HG03135 (cell line): ENCODE measurements around the gene RAP1A.

Source experiments
- ATAC-seq: cut with Tn5 transposase; IDR thresholded peaks from one replicate; pipeline ENCODE4 v1.9.1; 2021; ENCODE audit warnings: mild to moderate bottlenecking, moderate library complexity; ENCODE audit not compliant: unreplicated experiment

Gene RAP1A

DNA sequence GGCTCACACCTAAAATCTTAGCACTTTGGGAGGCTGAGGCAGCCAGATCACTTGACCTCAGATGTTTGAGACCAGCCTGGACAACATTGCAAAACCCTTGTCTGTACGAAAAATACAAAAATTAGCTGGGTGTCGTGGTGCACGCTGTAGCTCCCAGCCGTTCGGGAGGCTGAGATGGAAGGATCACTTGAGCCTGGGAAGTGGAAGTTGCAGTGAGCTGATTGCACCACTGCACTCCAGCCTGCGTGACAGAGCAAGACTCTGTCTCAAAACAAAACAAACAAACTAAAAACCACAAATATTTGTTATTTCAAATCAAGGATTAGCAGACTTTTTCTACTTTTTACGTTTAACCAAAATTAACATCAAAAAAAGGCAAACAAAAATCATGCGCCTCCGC, 88.3 kb downstream of the RAP1A start:
- no peak for ATAC-seq

DNA sequence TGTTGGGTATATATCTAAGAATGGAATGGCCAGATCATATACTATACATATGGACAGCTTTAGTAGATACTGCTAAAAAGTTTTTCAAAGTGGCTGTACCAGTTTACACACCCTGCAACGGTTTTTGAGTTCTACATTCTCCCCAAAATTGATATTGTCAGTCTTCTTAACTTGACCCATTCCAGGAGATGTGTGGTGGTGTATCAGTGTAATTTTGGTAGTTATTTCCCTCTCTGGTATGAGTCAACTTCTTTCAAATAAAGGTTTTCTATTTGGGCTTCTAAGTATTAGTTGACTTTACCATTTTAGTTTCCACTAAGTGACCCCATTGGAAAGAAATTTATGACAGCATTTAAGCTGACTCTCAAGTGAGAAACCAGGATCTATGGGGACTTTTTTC, 90.4 kb downstream of the RAP1A start:
- no peak for ATAC-seq

DNA sequence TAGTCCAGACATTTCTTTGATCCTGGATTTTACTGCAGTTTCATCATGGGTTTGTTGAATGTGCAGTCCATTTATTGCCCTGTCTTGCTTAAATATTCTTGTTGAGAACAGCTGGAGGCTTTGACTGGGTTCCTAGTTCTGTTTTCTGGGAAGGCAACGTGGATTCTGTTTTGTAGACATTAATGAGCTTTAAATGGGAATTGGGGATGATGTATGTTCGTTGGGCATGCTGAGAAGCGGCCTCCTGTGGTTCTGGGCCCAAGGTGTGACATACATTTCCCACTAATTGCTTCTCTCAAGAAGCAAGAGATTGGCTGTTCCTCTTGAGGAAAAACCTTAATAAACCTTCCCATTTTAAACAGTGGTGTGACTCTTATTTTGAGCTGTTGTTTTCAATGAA, 96.7 kb downstream of the RAP1A start:
- ATAC-seq, result no peak

DNA sequence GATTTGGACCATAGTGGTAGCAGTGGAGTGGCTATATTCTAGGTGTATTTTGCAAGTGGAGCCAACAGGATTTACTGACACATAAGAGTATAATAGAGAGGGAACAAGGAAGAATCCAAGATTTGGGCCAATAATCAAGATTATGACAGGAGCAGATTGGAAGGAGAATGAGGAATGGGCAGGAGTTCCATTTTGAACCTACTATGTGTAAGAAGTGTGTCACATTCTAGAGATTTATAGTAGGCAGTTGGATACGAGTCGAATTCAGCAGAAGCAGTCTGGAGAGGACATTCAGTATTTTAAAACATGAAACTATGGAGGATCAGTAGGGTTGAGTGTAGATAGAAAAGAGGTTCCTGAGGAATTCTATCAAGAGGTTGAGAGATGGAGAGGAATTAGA, 97.9 kb downstream of the RAP1A start:
- ATAC-seq, result no peak

DNA sequence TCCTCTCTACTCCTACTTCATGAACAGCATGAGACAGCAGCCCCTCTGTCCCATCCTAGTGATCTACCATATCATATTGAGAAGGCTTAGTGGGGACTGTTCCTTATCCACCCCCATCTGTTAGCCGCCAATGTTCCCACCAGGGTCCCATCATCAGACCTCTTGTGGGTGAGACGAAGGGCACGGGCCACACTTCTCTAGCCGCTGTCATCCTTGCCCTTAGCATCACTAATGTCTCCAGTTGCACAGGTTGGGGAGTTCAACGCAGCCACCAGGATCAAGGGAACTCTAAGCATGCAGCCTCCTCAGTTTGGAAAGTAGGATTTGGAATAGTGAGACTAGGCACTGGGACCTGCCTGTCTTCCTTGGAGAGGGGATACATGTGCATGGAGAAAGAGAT, 99.5 kb downstream of the RAP1A start:
- ATAC-seq, result no peak

DNA sequence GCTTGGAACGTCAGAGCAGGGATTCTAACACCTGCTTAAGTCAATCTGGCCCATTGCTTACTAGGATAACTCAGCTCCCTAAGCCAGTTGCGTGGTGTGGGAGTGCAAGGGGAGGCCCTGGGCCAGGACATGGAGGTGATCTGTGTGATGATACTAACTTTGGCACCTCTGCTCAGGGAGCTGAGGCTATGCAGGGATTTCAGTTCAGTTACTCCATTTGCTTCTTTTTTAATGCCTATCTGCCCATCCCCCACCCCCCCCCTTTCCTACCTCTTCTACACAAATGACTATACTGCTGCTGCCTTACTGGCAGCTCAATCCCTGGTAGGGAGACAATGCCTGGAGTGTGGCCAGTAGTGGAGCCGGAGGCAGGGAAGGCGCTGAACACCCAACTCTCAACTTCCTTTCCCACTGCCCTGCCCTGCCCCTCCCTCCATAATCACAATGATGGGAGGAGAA, 100.1 kb downstream of the RAP1A start:
- no peak for ATAC-seq

DNA sequence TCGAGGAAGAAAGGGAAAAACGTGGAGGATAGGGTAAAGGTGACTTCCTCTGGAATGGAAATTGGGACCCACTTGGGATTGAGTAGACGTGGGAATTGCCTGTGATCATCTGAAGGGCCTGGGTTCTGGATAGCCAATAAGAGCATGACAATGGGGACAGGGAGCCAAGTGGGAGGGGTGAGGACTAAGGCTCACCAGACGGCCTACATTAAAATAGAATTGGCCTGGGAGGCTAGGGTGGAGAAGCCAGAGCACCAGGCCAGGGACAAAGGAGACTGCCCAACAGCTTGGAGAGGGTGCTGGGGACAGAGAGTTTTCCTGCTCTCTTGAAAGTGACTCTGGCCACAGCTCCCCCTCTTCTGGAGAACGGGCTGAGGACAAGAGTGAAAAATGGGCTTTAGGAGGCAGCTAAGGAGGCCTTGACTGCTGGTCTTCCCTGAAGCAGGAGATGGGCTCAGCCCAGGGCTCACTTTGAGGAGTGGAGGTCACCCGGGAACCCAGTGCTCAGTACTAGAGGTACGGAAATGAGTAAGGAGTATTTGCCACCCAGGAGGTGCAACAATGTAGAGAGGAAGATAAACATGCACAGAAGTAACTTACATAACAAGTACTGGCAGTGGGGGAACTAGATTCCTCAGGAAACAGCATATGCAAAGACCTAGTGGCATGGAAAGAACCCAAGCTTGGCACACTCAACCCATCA, 100.8 kb downstream of the RAP1A start:
- no peak for ATAC-seq

DNA sequence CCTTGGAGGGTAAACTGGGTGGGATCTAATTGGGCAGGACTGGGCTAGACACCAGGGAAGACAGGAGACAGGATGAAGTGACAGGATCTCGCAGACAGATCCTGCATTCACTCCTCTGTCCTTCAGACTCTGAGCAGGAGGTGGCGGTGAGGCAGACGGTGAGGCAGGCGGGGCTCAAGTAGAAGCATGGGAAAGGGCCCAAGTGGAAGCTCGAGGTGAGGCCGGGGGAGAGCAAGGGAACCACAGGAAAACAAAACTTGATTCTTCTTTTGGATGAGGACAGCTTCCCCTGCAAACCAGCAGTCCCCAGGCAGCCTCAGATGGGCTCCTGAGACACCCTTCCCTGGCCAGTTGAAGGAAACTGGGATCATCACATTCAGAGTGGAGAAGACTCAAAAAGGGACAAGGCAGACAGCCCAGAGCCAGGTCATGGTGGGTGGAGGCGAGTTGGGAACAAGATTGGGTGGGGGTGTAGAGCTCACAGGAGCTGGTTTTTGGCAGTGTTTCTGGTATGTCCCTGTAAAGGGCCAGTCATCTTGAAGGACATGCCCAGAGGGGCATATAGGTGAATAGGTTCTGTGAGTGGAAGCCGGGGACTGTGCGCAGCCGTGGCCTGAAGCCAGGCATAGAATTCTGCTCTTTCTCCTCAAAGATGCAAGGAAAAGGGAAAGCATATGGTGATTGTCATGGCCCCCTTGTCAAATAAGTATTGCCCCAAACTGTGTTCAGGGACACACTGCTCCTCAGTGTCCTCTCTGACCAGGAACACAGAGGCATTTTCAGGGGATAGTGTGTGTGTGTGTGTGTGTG, 101.6 kb downstream of the RAP1A start:
- no peak for ATAC-seq

DNA sequence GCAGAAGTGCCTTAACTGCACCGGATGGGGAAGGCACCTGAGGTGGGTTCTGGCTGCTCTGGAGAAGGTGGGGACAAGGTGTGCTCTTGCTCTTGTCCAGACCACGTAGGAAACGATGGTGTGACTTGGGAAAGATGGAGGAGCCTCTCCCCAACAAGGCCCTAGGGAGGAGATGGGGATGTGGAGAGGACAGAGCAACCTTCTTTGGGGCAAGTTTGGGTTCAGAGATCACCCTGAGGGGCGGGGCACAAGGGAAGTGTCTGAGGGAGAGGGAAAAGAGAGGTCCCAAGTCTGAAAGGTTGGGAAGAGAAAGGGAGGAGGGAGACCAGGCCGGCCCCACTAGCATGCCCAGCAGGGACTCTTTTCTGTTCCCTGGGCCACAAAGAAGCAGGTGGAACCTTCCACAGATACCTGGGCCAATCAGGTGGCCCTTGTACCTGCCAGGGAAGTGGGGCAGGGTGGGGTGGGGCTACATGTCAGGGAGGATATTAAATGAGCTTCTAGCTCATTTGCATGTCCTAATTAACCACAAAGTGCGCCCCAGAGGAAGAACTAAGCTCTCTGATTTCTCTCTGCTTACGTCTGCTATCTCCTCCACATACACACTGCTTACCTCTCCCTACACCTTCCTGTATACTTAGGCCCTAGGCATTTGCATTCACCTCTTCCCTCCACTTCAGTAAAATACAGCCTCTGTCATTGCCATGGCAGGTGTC, 103.7 kb downstream of the RAP1A start:
- no peak for ATAC-seq

DNA sequence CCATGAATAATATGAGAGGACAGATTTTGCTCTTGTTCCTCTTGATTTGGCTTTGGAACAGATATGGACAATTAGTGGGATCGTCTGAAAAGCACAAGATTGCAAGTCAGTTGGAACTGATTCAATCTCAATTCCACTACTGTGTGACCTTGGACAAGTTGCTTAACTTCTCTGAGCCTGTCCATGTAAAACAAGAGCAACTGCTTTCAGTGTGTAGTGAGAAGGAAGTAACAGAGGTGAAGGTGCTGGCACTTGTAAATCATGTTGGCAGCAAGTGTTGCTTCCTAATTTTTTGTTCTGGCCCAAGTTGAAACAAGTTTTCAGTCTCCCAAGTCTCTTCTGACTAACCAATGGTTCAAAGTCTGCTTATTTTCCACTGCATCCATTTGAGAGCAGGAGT, 104.3 kb downstream of the RAP1A start:
- ATAC-seq, result no peak

DNA sequence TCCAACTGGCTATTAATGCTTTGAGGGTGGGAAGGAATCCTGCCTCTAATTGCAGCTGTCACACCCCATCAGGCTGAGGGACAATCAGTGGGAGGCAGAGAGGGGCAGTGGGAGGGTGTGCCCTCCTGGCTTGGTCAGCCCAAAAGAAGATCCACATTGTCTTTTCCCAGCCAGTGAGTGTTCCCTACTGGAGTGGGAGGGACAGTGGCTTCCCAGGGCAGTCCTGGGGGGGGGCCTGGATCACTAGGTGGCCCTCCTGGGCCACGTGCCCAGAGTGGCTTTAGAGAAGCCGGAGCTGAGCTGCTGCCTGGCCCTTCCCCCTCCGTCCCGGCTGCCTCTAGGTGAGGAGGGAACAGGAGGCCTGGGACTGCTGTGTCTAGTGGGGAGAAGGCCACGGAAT, 105.6 kb downstream of the RAP1A start:
- no peak for ATAC-seq

DNA sequence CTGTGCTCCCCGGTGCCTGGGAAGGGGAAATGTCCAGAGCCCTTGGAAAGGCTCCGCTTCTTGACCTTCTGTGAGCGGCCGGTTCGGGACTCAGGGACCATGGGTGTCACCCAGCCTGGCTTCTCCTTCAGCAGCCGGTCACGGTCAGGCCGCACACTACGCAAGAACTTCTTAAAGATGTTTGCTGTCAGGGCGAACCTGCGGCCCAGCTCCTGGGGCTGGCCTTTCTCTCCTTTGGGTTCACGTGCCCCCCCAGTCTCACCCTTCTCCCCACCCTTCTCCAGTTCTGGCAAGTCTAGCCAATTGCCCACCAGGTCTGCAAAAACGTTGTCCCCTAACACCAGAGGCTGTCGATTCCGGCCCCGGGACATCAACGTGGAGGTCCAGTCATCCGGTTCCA, 107.5 kb downstream of the RAP1A start:
- ATAC-seq, result no peak

DNA sequence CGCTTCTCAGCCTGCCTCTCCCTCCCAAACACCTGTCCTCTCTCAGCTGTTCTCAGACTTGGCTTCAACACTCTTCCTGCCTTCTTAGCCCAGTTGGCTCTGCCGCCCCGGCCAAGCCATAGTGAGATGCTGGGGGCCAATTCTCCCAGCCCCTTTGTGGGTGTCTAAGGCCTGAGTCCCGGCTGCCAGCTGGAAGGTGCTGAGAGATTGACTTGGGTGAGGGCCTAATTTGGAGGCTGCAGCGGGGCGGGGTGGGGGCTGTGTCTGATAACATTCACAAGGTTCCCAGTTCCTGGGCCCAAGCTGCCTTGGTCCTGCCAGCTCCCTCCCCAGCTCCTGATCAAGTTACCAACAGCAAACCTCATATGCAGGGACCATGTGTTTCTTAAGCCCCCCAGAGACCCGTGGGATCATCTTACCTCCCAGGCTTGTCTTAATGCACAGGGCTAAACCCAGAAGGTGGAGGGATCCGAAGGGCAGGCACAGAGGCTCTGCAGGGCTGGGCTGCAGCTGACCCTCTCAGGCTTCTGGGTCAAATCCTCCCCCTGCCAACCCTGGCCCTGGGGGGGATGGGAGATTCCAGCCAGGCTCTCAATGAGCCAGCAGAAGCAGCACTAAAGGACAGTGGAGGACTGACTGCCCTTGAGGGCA, 109.8 kb downstream of the RAP1A start:
- no peak for ATAC-seq

DNA sequence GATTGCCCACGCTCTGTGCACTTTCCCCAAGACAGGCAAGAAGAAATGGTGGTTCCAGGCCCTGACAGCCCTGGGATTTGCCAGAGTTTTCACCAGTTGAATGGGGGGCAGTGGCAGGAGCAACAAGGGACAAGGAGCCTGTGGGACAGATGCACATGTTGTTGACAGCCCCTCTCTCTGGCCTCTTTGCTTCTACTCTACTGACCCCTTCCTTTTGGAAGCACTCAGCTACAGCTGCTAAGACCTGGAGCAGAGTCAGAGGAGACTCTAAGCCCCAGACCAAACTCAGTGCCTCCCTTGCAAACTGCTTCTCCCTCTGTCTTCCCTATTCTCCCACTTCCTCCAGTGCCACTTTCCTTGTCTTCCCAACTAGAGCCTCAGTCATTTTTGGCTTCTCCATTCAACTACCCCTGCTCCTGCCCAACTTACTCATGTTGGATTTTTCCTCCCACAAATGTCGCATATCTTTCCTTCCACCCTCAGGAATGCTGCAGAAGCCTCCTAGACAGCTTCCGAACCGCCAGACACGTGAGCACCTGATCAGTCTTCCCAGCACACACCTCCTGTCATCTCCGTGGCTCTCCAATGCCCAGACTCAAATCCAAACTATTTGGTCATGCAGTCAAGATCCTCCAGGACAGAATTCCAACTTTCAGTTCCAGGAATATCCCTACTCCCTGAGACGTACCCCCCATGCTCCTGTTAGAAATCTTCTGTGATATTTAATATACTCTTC, 110.5 kb downstream of the RAP1A start:
- ATAC-seq, result no peak

DNA sequence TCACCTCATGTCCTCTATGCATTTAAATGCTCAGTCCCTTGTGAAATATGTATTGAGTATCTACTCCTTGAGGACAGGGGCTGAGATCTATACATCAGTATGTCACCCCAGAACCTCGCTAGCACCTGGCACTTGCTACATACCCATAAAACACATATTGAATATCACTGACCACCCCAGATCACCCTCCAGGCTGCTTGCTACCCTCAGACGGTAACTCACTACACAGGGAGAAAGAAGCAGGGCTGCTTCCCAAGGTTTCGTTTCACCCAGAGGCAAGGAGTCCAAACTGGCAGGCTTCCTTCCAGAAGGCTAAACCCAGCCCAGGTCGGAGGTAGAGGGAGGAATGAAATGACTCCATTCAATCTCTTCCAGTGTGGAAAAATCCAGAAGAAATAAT, 111.1 kb downstream of the RAP1A start:
- ATAC-seq, result no peak

DNA sequence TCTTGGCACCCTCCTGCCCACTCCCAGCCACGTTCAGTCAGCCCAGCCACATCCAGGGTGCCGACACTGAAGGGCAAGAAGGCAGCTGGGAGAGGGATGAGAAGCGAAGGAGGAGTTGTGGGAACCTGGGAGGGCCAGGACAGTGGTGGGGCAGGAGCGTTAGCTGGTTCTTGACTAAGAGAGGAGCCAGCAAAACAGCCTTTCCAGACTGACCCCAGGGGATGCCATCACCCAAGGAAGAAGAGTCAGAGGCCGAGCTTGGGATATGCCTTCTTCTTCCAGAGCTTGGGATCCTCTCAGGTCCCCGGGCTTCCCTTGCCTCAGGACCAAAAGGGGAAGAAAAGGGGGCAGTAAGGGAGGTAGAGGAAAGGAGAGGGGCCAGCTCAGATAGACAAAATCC, 112.4 kb downstream of the RAP1A start:
- ATAC-seq, result no peak

DNA sequence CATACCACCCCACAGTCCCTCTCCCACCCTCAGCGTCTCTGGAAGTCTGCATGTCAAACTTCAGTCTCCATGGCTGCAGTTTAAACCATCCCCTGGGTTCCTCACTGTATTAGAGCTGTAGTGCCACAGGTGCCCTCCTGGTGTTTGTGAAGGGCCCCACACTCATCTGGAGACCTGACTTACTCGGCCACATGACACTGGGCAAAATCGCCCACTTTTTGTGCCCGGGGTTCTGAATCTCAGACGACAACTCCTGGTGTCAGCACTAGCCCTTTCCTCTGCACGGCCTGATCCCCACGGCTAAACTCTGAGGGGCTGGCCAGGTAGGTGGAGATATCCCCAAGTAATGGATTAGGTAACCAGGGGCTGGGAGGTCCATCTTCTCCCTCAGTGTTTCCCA, 113.1 kb downstream of the RAP1A start:
- no peak for ATAC-seq

DNA sequence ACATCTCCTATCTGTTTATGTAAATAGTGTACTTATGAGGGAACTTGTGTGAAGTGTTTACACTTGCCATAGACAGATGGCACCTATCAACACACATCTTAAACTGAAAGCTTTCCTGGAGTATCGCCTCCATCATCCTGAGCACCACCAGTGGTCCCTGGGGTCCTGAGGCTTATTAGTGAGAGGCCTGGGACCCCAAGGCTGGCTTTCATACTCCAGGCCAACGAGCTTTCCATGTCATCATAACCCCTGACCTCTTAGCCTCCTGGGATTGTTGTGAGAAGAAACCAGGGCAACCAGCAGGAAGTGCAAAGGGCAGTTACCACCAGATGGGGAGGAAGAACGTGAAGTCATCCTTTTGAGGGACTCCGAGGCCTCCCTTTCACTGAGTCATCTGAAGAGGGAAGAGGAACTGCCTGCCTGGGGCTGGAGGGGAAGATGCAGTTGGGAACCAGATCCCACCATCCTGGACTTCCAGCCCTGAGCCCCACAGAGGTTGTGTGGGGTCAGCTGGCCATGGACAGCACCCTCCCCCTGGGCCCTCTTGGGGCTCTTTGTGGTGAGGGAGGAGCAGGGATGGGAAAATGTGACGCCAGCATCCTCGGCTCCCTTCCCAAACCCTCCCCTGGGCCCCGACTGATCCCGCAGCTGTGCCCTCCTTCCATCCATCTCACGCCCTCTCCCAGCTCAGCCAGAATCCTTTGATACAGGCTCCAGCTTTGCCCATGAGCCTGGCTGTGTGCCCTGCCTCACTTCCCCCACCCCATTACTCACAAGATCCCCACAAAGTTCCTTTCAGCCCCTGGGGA, 113.8 kb downstream of the RAP1A start:
- no peak for ATAC-seq

DNA sequence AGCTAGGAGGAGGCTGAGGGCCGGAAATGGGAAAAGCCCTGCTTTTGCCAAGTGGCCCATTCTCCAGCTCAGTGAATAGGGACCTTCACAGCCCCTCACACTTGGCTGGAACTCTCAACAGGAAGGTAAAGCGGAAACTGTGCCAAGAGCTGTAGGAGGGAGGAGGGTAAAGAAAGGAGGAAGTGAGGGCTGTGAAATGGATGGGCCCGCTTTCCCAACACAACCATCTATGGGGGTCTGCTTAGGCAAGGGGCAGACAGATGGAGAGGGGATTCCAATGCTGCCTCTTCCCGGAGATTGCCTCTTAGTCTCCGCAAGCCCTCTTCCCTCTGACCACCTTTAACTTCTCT, 114.4 kb downstream of the RAP1A start:
- ATAC-seq, result no peak

DNA sequence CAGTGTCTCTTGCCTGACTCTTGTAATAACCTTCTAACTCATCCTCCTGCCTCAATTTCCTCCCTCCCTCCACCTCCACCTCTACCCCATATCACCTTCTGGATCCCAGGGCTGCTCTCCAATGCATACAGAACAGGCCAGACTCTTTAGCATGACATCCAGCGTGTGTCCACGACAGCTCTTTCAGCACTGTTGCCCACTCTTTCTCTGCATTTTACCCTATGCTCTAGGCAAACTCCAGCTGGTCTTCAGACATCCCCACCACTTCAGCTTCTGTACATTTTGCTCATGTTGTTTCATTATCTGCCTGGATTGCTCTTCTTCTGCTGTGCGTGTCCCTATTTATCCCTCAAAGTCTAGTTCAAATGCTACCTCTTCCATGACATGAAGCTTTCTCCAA, 114.8 kb downstream of the RAP1A start:
- ATAC-seq, result no peak
